GM21390 (cell line): Measurements from ENCODE around the gene DTNA.

Experiments used
- ATAC-seq: cut with Tn5 transposase; IDR thresholded peaks from one replicate; pipeline ENCODE4 v1.9.1; 2021; ENCODE audit not compliant: unreplicated experiment

The DTNA gene

GRCh38 chr18:34767601-34768027 lies 57.5 kb downstream of the DTNA start:
- ATAC-seq = peak; percentile 55

GRCh38 chr18:34771958-34772357 lies 61.9 kb downstream of the DTNA start:
- ATAC-seq = no peak

GRCh38 chr18:34772887-34773286 lies 62.8 kb downstream of the DTNA start:
- no peak for ATAC-seq

GRCh38 chr18:34773378-34773777 lies 63.3 kb downstream of the DTNA start:
- ATAC-seq = no peak

- ATAC-seq = no peak
Measured at GRCh38 chr18:34773961-34774766, 64.1 kb downstream of the DTNA start.

GRCh38 chr18:34775461-34775860 lies 65.4 kb downstream of the DTNA start:
- ATAC-seq = no peak

- ATAC-seq = no peak
Measured at GRCh38 chr18:34779112-34779511, 69.0 kb downstream of the DTNA start.

GRCh38 chr18:34780856-34781255 lies 70.8 kb downstream of the DTNA start:
- no peak for ATAC-seq

GRCh38 chr18:34783501-34783900 lies 73.4 kb downstream of the DTNA start:
- ATAC-seq = no peak

GRCh38 chr18:34786162-34786741 lies 76.2 kb downstream of the DTNA start:
- no peak for ATAC-seq

- peak; percentile 82 for ATAC-seq
Measured at GRCh38 chr18:34787931-34788532, 77.9 kb downstream of the DTNA start.

- ATAC-seq = no peak
Measured at GRCh38 chr18:34789768-34790344, 79.8 kb downstream of the DTNA start.

- no peak for ATAC-seq
Measured at GRCh38 chr18:34794348-34794747, 84.2 kb downstream of the DTNA start.

GRCh38 chr18:34795070-34795732 lies 85.1 kb downstream of the DTNA start:
- ATAC-seq = no peak

GRCh38 chr18:34796035-34796657 lies 86.0 kb downstream of the DTNA start:
- no peak for ATAC-seq

- no peak for ATAC-seq
Measured at GRCh38 chr18:34799291-34799690, 89.2 kb downstream of the DTNA start.

GRCh38 chr18:34800381-34800780 lies 90.3 kb downstream of the DTNA start:
- no peak for ATAC-seq

- no peak for ATAC-seq
Measured at GRCh38 chr18:34801774-34802173, 91.7 kb downstream of the DTNA start.

- ATAC-seq = no peak
Measured at GRCh38 chr18:34802959-34803358, 92.9 kb downstream of the DTNA start.

- no peak for ATAC-seq
Measured at GRCh38 chr18:34803877-34804400, 93.8 kb downstream of the DTNA start.
